Panc1 (cell line): ENCODE measurements around the gene ARHGEF18. TPM values are rescaled to one million over a fixed set of nuclear protein-coding genes. Genes with fewer than 3 reads are reported as not detected.

Source experiments
- ATAC-seq: fragments of 200-7000 bp; cut with Tn5 transposase; 2 replicates; pipeline ENCODE4 v1.9.1; 2020; ENCODE audit warnings: mild to moderate bottlenecking, moderate library complexity
- BruUV-seq: library from RNA; stranded (reverse); fragments of 400-500 nt; replicated peaks from 2 replicates; lab custom pipeline; 2021; lab: Mats Ljungman, UMichigan
- CTCF ChIA-PET: fragments of 300-600 bp; sonication (Branson Sonifier 250); formaldehyde crosslinking; loops from one replicate; lab custom pipeline; 2022; ENCODE audit warnings: antibody characterized with exemption; lab: Charles Lee
- POLR2A ChIA-PET: fragments of 300-600 bp; sonication (Branson Sonifier 250); formaldehyde crosslinking; loops from one replicate; lab custom pipeline; 2022; ENCODE audit warnings: antibody characterized with exemption; lab: Charles Lee
- DNase-seq: peaks from one replicate; pipeline ENCODE4 v3.0.0-alpha.2; 2010; ENCODE audit warnings: low read depth, low spot score
- H3K27ac ChIP-seq: 2 replicates; pipeline ENCODE4 v1.5.1; 2011; ENCODE audit warnings: mild to moderate bottlenecking, low read length, inconsistent platforms
- H3K27me3 ChIP-seq: fragments of 200-500 bp; sonication (Bioruptor generic); 2 replicates; pipeline ENCODE4 v1.6.0; 2014; ENCODE audit warnings: low read length, inconsistent platforms; ENCODE audit not compliant: control insufficient read depth, insufficient read depth
- H3K36me3 ChIP-seq: fragments of 200-500 bp; sonication (Bioruptor generic); 2 replicates; pipeline ENCODE4 v1.5.1; 2014; ENCODE audit warnings: inconsistent platforms, mild to moderate bottlenecking, low read length, moderate library complexity; ENCODE audit not compliant: control insufficient read depth, insufficient read depth
- H3K4me1 ChIP-seq: 2 replicates; pipeline ENCODE4 v1.5.1; 2011; ENCODE audit warnings: inconsistent platforms, mild to moderate bottlenecking, low read length, moderate library complexity; ENCODE audit not compliant: control insufficient read depth, insufficient read depth
- H3K4me3 ChIP-seq, 2 experiments: 2 replicates each; pipeline ENCODE4 v1.5.1; 2011 to 2012; ENCODE audit warnings: low read depth in 2 of 2, low read length in 2 of 2, mild to moderate bottlenecking in 2 of 2, inconsistent platforms in 1 of 2, moderate library complexity in 1 of 2
- H3K9me3 ChIP-seq: fragments of 200-500 bp; sonication (Bioruptor generic); 2 replicates; pipeline ENCODE4 v1.5.1; 2014; ENCODE audit warnings: low read depth, mild to moderate bottlenecking, inconsistent platforms, low read length, moderate library complexity; ENCODE audit not compliant: control insufficient read depth, insufficient read depth
- POLR2AphosphoS5 ChIP-seq: IDR thresholded peaks from 2 replicates; pipeline ENCODE4 v1.6.1; 2012; ENCODE audit warnings: mild to moderate bottlenecking, low read depth, low read length, moderate library complexity
- SIN3A ChIP-seq: IDR thresholded peaks from 2 replicates; pipeline ENCODE4 v1.6.1; 2012; ENCODE audit warnings: low read depth, mild to moderate bottlenecking, low read length, moderate library complexity, borderline replicate concordance; ENCODE audit not compliant: insufficient read depth
- TCF7L2 ChIP-seq: IDR thresholded peaks from 2 replicates; pipeline ENCODE4 v1.6.1; 2011; ENCODE audit warnings: mild to moderate bottlenecking, low read depth, low read length, inconsistent platforms
- in situ Hi-C: cut with HindIII; loops from 2 replicates; pipeline ENCODE4 v1.10.0; 2016; ENCODE audit warnings: low sequenced_read_pairs, low pct_unique_long_range_greater_than_20kb
- intact Hi-C: fragments of 100-400 bp; cut with micrococcal nuclease; formaldehyde crosslinking; loops from one replicate; pipeline ENCODE4 v1.10.0; 2022; ENCODE audit not compliant: unreplicated experiment
- total RNA-seq: library from RNA; stranded (reverse); gene quantifications from one replicate; pipeline ENCODE4 v1.2.1, GENCODE V29; 2021; ENCODE audit not compliant: unreplicated experiment
- TF ChIP-seq, protein P1 (sequence below), 2 experiments: IDR thresholded peaks; 2 replicates each; pipeline ENCODE4 v1.6.1; 2011 to 2012; ENCODE audit warnings: low read depth in 2 of 2, control low read depth in 1 of 2, low read length in 1 of 2, mild to moderate bottlenecking in 1 of 2, moderate library complexity in 1 of 2; ENCODE audit not compliant: insufficient read depth in 1 of 2
- TF ChIP-seq, protein P2 (sequence below): fragments of 450-650 bp; IDR thresholded peaks from 2 replicates; pipeline ENCODE4 v1.5.1; 2017; ENCODE audit warnings: mild to moderate bottlenecking

The ARHGEF18 gene
- total RNA-seq, 1 experiment from 2014 or later, result 39.1 TPM

DNA sequence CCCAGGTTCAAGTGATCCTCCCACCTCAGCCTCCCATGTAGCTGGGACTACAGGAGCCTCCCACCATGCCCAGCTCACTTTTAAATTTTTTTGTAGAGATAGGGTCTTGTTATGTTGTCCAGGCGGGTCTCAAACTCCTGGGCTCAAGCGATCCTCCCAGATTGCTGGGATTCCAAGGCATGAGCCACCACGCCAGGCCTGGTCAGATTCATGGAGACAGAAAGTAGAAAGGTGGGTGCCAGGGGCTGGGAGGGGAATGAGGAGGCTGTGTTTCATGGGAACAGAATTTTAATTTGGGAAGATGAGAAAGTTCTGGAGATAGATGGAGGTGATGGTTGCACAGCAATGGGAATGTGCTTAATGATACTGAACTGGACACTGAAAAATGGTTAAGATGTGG lies 22.3 kb downstream of the ARHGEF18 start:
- Histone ChIP-seq H3K36me3 (no peaks in the 10 kb centered on the region), H3K4me3 (no peak overlapping the region), H3K27me3 (no peaks in the 10 kb centered on the region), H3K27ac (no peak overlapping the region), H3K9me3 (no peaks in the 10 kb centered on the region), H3K4me1 (no peaks in the 10 kb centered on the region)
- DNase-seq (no peak), ATAC-seq (no peak)
- TF ChIP-seq, protein P1, sequence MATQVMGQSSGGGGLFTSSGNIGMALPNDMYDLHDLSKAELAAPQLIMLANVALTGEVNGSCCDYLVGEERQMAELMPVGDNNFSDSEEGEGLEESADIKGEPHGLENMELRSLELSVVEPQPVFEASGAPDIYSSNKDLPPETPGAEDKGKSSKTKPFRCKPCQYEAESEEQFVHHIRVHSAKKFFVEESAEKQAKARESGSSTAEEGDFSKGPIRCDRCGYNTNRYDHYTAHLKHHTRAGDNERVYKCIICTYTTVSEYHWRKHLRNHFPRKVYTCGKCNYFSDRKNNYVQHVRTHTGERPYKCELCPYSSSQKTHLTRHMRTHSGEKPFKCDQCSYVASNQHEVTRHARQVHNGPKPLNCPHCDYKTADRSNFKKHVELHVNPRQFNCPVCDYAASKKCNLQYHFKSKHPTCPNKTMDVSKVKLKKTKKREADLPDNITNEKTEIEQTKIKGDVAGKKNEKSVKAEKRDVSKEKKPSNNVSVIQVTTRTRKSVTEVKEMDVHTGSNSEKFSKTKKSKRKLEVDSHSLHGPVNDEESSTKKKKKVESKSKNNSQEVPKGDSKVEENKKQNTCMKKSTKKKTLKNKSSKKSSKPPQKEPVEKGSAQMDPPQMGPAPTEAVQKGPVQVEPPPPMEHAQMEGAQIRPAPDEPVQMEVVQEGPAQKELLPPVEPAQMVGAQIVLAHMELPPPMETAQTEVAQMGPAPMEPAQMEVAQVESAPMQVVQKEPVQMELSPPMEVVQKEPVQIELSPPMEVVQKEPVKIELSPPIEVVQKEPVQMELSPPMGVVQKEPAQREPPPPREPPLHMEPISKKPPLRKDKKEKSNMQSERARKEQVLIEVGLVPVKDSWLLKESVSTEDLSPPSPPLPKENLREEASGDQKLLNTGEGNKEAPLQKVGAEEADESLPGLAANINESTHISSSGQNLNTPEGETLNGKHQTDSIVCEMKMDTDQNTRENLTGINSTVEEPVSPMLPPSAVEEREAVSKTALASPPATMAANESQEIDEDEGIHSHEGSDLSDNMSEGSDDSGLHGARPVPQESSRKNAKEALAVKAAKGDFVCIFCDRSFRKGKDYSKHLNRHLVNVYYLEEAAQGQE (IDR thresholded peaks at IDR 0.05; ENCODE audit: insufficient read depth in 1 of 2, low read depth in 2 of 2, low read length in 1 of 2), result no peak
- TF ChIP-seq SIN3A, result no peak
- no peak for TF ChIP-seq TCF7L2
- no peak for TF ChIP-seq POLR2AphosphoS5
- TF ChIP-seq, protein P2, sequence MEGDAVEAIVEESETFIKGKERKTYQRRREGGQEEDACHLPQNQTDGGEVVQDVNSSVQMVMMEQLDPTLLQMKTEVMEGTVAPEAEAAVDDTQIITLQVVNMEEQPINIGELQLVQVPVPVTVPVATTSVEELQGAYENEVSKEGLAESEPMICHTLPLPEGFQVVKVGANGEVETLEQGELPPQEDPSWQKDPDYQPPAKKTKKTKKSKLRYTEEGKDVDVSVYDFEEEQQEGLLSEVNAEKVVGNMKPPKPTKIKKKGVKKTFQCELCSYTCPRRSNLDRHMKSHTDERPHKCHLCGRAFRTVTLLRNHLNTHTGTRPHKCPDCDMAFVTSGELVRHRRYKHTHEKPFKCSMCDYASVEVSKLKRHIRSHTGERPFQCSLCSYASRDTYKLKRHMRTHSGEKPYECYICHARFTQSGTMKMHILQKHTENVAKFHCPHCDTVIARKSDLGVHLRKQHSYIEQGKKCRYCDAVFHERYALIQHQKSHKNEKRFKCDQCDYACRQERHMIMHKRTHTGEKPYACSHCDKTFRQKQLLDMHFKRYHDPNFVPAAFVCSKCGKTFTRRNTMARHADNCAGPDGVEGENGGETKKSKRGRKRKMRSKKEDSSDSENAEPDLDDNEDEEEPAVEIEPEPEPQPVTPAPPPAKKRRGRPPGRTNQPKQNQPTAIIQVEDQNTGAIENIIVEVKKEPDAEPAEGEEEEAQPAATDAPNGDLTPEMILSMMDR, result no peak
- POLR2A ChIA-PET, result interaction anchor here (0.6 kb wide), 1 partner anchor 11 kb away, joined by 3 read pairs; no protein-coding TSS in a partner anchor
- no TSS peak for BruUV-seq
- in situ Hi-C loops (no loop called here), intact Hi-C loops (no loop called here)
- CTCF ChIA-PET, result no interaction called here

DNA sequence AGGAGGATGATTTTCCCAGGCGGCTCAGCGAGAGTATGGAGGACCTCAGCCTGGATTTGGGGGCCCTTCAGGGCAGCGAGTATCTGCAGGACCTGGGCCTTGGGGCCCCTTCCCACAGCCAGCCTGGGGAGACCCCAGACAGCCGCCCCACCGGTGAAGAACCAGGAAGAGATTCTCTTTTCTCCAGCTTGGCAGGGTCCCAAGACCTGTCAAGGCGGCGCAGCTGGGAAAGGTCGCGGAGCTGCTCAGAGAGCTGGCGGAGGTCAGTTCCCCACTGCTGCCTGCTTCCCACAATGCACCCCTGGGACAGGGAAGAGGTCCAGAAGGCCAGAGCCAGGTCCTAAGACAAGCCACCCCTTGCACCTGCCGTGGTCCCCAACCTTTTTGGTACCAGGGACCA lies 24.1 kb downstream of the ARHGEF18 start:
- no peaks in the 10 kb centered on the region for H3K9me3 ChIP-seq
- TF ChIP-seq, protein P2, result no peak
- TF ChIP-seq TCF7L2 (no peak), POLR2AphosphoS5 (no peak)
- TF ChIP-seq, protein P1 (IDR thresholded peaks at IDR 0.05; ENCODE audit: insufficient read depth in 1 of 2, low read depth in 2 of 2, low read length in 1 of 2), result no peak
- intact Hi-C loops, result no loop called here
- no TSS peak for BruUV-seq
- H3K4me1 ChIP-seq, result no peaks in the 10 kb centered on the region
- DNase-seq (no peak), ATAC-seq (no peak)
- no peaks in the 10 kb centered on the region for H3K36me3 ChIP-seq
- CTCF ChIA-PET, result no interaction called here
- POLR2A ChIA-PET, result no interaction called here
- H3K27ac ChIP-seq, result no peak overlapping the region
- in situ Hi-C loops, result no loop called here
- no peaks in the 10 kb centered on the region for H3K27me3 ChIP-seq
- H3K4me3 ChIP-seq, result no peak overlapping the region
